Islet of Langerhans (tissue), 1 donor: ENCODE data around the gene ITGB7.
"Not testable (repeated sequence)": the region's sequence is repeated elsewhere in the genome, so short reads cannot be mapped to it uniquely, and the experiment has no call there.

Experiments used
- FAIRE-seq: peaks from one replicate; lab custom pipeline; 2011; peaks lifted over from hg19 to GRCh38; lab: Jason Lieb, UNC

Gene ITGB7

DNA sequence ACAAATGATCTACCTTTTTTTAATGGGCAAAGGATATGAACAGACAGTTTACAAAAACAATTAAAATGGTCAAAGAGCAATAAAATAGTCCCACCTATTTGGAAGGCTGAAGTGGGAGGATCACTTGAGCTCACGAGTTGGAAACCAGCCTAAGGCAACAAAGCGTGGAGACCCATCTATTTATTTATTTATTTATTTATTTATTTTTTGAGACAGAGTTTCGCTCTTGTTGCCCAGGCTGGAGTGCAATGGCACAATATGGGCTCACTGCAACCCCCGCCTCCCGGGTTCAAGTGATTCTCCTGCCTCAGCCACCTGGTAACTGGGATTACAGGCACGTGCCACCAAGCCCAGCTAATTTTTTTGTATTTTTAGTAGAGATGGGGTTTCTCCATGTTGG, 29.6 kb downstream of the ITGB7 start:
- not testable (repeated sequence) for FAIRE-seq

DNA sequence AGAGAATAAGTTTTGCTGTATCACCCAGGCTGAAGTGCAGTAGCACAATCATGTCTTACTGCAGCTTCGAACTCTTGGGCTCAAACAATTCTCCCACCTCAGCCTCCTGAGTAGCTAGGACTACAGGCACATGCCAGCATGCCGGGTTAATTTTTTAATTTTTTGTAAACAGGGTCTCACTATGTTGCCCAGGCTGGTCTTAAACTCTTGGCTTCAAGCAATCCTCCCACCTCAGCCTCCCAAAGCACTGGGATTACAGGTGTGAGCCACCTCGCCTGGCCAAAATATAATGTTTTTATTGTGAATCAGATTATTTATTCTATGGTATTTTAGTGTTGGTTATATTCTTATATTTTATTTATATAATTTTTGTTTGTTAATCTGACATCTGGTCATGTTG, 30.3 kb downstream of the ITGB7 start:
- FAIRE-seq = no peak

DNA sequence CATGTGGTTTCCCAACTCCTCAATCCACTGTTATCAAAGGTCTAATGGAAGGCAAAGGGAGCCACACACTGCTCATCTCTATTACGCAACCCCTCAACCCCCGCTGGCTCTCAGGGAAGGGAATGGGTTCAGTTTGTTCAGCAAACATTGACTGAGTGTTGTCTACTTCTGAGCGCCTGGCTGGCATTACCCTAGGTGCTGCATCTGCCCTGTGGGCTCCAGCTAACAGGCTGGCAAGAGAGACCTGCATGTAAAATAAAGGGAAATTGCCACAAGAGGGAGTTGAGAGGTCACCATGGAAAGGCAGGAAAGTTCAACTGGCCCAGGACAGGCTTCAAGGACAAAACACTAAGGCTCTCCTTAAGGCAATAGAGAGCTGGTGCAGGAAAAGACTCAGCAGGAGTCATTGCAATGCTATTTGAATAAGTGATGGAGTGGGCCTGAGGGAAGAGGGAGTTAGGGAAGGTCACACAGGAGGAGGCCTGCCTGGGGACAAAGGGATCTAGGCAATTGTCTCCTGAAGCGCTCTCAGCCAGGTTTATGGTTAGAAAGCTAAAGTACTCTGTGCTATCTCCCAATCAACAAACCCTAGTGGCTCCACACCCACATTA, 32.1 kb downstream of the ITGB7 start:
- no peak for FAIRE-seq

DNA sequence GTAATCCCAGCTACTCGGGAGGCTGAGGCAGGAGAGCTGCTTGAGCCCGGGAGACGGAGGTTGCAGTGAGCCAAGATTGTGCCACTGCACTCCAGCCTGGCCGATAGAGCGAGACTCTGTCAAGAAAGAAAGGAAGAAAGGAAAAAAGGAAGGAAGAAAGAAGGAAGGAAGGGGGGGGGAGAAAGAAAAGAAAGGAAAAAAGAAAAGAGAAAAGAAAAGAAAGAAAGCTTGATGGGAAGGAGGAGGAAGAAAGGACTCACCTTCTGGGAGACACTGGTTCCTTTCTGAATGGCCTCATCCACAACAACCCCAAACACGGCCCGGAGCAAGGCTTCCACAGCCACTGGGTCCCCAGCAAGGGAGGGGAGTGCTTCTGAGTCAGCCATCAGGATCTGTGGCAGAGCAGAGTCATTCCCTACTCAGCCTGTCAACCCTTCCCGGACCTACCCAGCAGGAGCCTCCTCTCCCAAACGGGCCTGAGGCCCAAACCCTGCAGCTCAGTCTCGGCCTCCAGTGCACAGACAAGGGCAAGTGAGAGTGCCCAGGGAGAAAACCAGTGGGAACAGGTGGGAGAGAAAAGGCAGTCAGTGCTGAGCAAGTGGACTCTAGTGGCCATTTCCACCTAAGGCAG, 33.9 kb downstream of the ITGB7 start:
- no peak for FAIRE-seq

DNA sequence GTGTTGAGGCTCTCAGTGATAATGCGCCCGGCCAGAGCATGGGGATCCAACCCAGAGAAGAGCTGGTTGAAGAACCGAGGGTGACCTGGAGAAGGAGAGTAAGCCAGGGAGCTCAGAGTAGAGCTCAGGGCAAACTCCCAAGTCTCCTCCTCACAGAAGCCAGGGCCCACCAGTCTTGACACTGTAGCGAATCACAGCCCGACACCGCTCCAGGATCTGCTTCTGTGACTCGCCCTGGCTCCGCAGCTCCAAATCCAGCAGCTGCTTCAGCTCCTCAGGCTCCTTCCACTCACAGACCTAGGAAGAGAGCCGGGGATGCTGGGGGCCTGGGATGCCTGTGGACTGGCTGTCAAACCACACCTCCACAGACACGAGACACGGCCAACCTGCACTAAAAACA, 34.7 kb downstream of the ITGB7 start:
- no peak for FAIRE-seq

DNA sequence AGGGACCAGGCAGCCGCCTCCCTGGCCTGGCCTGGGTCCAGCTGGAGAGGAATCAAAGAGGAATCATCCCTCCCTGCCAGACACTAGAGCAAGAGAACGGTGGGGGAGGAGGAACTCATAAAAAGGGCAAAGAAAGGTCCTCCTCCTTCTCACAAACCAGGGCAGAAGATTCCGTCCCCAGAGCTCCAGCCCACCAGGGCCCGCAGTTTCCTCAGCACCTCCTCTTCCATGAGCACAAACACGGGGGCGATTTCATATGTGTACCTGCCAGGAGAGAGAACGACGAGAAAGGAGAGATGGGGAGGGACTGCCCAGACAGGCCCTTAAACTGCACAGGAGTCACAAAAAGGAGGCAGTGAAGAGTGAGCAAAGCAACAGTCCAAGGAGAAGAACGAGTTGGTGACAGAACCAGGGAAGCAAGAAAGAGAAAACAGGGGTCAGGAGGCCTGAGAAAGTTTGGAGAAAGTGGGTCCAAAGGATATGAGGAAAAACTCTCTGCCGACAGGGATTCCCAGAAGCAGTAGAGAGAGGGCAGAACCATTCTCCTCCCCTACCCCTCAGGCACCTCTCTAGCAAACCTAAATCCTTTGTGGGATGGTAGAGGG, 35.2 kb downstream of the ITGB7 start:
- FAIRE-seq = no peak

DNA sequence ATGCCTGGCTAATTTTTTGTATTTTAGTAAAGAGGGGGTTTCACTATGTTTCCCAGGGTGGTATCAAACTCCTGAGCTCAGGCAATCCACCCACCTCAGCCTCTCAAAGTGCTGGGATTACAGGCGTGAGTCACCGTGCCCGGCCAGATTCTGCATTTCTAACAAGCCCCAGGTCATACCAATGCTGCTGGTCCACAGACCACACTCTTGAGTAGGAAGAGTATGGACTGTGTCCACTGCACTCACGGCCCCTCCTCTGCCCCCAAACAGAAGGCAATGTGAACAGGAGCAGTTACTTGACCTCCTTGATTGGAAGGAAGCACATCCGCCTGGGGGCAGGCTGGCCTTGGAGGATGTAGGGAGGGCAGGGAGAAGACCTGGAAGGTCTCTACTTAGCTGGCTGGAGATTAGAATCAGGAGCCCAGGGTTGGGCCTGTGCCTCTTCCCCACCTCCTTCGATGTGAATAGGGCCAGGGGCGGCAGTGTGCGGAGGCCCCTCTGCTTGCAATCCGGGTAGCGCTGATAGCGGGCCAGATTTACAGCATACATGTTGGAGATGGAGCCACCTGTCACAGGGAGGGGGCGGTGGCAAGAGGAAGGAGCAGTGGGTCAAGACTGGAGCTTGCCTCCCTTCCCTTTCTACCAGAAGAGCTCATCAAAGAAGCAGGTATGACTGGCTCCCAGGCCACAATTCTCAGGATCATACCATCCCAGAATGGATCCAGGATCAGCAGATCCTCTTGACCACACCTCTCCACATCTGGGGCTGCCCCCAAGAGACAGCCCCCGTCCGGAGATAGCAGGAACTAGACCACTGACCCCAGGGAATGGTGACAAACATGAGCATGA, 36.0 kb downstream of the ITGB7 start:
- no peak for FAIRE-seq

DNA sequence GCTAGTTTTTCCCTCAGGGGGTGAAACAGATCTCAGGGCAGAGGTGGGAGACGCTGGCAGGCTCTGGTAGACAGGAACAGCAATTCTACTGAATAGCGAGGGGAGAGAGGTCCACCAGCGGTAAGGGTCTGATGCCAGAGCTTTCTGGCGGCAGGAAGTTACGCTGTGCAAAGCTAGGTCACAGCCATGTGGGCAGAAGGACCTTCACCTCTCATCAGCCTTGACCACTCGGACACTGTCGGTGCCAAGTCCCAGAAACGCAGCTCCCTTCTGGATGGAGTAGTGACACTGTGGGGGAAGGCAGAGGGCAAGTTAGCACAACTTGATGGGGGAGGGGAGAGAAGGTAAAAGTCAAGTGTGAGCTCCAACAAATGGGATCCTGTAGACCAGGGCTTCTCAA, 36.8 kb downstream of the ITGB7 start:
- FAIRE-seq = no peak

DNA sequence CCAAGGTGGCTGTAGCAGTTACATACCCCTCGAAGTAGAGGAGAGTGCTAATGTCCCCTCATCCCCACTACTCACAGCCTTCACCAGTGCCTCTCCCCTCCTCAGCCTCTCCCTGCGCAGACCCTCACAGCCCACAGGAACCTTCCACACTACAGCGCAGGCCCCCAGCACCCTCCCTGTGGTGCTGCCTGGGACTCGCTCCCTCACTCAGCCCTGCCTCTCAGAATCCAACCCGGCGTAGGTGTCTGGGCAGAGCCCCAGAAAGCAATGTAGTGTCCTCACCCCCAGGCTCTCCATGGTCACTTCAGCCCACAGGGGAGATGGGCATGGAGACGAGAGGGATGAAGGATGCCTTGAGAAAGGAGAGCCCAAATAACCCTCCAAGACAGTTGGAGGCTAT, 37.4 kb downstream of the ITGB7 start:
- no peak for FAIRE-seq

DNA sequence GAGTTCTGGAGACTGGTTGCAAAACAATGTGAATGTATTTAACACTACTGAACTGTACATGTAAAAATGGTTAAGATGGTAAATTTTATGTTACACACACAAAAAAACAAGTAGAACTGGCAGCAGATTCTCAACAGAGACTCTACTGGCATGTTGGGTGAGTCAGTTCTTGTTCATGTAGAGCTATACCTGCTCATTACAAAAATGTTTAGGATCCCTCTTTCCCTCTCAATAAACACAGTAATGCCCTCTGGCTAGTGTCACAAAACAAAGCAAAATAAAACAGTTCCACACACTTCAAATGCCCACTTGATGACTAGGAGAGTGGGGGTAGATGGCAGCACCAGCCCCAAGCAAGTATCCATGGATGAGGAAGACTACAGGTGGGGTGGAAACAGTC, 40.2 kb downstream of the ITGB7 start:
- no peak for FAIRE-seq

DNA sequence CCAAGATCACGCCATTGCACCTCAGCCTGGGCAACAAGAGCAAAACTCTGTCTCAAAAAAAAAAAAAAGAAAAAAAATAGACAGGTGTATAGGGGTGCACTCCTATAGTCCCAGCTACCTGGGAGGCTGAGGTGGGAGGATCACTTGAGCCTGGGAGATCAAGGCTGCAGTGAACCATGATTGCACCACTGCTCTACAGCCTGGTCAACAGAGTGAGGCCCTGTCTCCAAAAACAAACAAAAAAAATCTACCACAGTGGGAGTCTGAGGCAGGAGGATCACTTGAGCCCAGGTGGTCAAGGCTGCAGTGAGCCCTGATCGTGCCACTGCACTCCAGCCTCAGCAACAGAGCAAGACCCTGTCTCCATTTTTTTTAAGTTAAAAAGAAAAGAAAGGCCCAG, 44.0 kb downstream of the ITGB7 start:
- not testable (repeated sequence) for FAIRE-seq

DNA sequence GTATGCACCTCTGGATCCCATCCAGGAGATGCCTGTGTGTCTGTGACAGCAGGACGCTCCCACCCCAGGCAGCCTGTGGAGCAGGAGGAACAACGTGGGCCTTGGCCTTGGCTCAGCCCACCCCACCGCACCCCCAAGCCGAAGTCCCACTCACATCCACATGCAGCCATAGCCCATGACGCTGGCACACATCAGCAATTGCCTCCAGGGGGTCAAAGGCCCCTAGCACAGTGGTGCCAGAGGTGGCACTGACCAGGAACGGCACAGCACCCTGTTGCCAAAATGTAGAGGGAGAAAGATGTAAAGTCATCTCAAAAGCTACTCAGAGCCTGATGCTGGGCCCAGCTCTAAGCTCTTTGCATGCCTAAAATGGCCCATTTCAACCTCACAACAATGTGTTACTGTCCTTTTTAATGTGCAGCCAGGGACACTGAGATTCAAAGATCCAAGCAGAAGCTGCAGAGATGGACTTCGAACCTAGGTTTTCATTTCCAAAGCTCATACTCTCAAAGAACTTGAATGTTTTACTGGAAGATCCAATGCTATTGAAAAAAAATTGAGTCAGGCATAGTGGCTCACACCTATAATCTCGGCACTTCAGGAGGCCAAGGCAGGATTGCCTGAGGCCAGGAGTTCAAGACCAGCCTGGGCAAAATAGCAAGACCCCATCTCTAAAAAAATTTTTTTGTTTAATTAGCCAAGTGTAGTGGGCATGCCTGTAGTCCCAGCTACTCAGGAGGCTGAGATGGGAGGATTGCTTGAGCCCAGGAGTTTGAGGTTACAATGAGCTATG, 45.7 kb downstream of the ITGB7 start:
- FAIRE-seq = no peak

DNA sequence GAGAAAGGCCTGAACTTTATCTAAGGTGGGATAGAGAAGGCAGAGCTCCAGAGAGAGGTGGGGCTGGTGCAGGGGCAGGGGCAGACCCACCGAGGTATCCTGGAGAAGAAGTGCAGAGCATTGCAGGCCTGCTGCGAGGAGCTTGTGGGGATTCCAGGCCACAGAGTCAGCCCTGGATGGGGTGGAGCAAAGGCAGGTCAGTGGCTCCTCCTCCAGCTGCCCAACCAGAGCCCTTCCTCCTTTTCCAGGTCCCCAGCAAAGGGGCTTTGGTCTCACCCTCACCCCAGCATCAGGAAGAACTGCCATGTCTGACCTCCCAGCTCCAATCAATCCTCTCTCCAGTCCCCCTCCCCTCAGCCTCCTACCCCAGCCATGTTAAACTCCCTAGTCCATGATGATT, 46.4 kb downstream of the ITGB7 start:
- no peak for FAIRE-seq

DNA sequence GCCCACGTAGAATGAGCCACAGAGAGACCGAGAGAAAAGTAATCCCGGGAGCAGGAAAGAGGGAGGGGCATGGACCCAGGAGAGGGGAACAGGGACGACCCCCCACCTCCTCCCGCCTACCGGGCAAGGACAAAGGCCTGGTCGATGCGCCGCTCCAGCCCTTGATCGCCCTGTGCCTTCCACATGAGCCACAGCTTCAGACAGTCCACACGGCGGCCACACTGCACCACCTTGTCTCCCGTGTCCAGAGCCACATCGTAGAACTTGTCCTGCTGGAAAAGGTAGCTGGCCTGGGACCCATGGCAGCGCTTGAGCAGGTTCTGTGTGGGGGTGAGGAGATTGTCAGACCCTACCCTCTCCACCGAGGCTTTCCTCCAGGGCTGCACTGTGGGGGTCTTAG, 47.1 kb downstream of the ITGB7 start:
- no peak for FAIRE-seq

DNA sequence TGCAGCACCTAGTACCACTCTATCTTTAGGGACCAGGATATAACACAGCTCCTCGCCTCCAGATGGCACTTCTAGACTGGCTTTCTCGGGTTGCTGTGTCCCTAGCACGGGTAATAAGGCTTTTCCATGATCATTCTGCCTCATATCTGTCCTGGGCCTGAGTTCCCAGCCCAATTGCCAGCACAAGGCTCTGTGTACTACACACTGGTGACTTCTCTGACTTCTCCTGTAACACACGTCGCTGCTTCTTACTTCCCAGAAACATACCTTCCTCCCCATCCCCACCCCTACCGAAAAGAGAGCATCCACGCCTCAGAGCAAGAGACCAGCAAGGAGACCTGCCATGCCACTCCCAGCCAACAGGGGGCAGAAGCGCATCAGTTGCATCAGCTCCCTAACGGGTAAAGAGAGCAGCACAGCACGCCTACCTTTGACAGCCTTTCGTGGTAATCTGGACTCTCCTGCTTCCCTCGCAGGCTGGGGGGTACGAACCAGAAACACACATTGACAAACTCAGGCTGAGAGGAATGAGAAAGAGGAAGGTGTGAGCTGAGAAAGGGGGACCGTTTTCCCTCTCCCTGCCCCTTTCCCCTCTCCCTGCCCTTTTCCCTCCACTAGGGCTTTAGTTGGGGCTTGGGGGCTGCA, 47.7 kb downstream of the ITGB7 start:
- FAIRE-seq = no peak

DNA sequence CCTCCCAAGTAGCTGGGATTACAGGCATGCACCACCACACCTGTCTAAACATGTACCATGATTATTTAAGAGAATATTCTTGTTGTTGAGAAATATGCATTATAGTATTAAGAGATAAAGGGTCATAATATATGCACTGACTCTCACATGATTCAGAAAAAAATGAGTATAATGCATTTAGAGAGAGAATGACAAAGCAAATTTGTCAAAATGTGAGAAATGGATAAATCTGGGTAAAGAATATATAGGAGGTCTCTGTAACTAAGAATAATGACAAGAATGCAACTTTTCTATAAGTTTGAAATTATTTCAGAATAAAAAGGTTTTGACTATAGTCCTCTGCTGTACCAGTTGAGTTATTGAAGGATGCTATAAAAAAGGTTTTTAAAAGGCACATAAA, 54.7 kb downstream of the ITGB7 start:
- FAIRE-seq = no peak

DNA sequence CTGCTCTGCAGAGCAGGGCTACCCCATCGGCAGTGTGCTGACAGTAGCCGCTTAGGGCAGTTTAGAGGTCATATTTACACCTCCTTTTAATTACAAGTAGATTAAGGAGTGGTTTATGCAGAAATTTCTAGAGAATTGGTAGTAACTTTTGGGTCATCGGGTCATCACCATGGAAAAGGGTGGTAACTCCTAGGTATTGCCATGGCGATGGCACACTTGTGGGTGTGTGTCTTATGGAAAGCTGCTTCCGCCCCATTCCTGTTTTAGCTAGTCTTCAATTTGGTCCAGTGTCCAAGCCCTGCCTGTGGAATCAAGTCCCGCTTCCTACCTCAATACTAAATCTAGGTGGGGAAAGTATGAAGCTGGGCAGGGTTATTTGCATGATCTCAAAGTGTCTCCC, 56.0 kb downstream of the ITGB7 start:
- no peak for FAIRE-seq

DNA sequence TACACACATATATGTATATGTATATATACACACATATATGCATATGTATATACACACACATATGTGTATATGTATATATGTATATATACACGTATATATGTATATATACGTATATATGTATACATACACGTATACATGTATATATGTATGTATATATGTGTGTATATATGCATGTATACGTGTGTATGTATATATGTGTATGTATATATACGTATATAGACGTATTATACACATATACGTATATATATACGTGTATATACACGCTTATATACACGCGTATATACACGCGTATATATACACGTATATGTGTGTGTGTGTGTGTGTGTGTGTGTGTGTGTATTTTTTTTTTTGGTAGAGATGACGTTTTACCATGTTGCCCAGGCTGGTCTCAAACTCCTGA, 59.4 kb downstream of the ITGB7 start:
- FAIRE-seq = no peak

DNA sequence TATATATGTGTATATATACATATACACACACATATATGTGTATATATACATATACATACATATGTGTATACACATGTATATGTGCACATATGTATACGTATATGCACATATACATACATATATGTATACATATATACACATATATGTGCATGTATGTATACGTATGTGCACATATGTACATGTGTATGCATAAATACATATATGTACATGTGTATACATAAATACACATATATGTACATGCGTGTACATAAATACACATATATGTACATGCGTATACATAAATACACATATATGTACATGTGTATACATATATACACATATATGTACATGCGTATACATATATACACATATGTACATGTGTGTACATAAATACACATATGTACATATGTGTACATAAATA, 59.9 kb downstream of the ITGB7 start:
- FAIRE-seq = no peak

DNA sequence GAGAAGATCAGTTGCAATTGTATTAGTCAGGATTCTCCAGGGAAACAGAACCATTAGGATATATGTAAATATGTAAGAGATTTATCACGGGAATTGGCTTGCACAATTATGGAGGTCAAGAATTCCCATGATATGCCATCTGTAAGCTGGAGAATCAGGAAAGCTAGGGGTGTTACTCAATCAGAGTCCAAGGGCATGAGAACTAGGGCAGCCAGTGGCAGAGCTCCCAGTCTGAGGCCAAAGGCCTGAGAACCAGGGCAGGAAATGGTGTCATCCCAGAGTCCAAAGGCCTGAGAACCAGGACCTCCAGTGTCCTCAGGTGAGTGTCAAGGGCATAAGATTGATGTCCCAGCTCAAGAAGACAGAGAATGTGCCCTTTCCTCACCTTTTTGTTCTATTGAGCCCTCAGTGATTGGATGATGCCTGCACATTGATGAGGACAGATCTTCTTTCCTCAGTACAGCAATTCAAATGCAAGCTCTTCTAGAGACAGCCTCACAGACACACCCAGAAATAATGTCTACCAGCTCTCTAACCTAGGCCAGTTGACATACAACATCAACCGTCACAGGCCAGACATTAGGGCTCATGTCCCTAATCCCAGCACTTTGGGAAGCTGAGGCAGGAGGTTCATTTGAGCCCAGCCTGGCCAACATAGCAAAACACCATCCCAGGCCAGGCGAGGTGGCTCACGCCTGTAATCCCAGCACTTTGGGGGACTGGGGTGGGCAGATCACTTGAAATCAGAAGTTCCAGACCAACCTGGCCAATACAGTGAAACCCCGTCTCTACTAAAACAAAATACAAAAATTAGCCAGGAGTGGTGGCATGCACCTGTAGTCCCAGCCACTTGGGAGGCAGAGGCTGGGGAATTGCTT, 61.4 kb downstream of the ITGB7 start:
- no peak for FAIRE-seq

DNA sequence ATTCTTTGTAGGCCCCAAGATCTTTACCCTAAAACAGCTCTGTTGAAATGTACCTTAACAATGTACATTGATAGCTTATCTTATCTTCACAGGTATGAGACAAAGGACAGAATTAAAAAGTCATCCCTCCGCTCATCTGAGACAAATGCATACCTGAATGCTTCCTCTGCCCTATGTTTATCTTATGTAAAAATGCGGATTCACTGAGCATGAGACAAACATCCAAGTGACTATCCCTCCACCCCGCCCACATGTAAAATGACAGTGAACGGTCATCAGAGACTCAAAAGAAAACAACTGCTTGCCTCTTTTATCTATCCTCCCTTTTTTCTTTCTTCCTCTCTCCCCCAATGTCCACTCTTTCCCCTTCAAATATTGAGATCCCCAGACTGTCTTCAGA, 63.7 kb downstream of the ITGB7 start:
- FAIRE-seq = no peak
